Suprapubic skin (tissue), 4 donors: ENCODE data around the gene KCNJ1.

Source experiments
- POLR2A ChIP-seq, 2 donors: fragments of 450-650 bp; IDR thresholded peaks; one replicate each; pipeline ENCODE4 v1.6.1; 2017; ENCODE audit warnings: antibody characterized with exemption in 2 of 2, mild to moderate bottlenecking in 2 of 2, moderate library complexity in 2 of 2
- POLR2AphosphoS5 ChIP-seq, 3 donors: sonication (generic); formaldehyde crosslinking; IDR thresholded peaks; one replicate each; pipeline ENCODE4 v1.6.1; 2017; ENCODE audit warnings: antibody characterized with exemption in 3 of 3

DNA sequence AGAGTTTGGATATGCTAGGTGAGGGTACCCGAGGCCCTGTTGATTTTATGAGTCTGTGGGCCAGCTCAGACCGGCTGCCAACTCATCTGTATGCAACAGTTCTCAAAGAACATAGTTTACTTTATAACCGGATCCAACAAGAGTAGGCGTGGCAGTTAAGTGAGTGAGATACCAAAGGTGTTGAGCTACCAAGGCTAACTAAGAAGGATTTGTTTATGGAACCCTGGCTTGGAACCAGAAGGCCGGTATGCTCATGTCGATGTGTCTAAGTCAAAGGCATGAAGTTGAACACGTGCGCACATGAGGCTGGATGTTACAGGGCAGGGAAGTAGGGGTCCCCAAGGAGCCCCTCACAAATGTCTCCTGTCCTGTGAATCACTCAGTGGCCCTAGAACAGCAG lies at the start of gene KCNJ1:
- no peak for TF ChIP-seq POLR2A (IDR thresholded peaks at IDR 0.05)
- no peak for TF ChIP-seq POLR2AphosphoS5 (IDR thresholded peaks at IDR 0.05)
